ENCODE results near the gene CPEB3. TPM values are rescaled to one million over a fixed set of nuclear protein-coding genes. Genes with fewer than 3 reads are reported as not detected.

CPEB3 gene
- total RNA-seq, 4 donors from 2014 or later, result 12.3 to 18.4 (median 12.7) TPM

DNA sequence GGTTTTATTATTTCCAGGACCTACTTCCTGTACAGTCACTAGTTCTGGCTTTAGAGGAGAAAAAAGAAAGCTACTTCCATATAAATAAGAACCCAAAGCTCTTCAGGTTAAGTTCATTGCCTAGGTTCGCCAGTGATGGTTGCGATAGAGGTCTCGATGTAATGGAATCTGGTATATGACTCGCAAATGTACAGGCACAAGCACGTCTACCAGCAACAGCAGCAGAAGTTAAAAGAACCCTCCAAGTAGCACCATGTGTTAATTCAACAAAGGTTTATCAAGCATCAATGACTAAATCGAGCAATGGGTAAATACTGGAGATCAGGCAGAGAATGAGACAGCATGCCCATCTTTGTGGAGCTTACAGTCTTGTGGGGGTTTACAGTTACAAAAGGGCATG, 211.9 kb downstream of the CPEB3 start:
- Histone ChIP-seq H3K27ac (no peak overlapping the region), H3K9me3 (no peaks in the 10 kb centered on the region), H3K27me3 (no peaks in the 10 kb centered on the region), H3K4me1 (peaks cover 9 to 11% of the 10 kb centered on the region in 2 donors), H3K4me3 (replicated peaks in 1 of 3) (no peak overlapping the region), H3K36me3 (peaks cover 5 to 13% of the 10 kb centered on the region in 2 donors)
- TF ChIP-seq, protein P1, sequence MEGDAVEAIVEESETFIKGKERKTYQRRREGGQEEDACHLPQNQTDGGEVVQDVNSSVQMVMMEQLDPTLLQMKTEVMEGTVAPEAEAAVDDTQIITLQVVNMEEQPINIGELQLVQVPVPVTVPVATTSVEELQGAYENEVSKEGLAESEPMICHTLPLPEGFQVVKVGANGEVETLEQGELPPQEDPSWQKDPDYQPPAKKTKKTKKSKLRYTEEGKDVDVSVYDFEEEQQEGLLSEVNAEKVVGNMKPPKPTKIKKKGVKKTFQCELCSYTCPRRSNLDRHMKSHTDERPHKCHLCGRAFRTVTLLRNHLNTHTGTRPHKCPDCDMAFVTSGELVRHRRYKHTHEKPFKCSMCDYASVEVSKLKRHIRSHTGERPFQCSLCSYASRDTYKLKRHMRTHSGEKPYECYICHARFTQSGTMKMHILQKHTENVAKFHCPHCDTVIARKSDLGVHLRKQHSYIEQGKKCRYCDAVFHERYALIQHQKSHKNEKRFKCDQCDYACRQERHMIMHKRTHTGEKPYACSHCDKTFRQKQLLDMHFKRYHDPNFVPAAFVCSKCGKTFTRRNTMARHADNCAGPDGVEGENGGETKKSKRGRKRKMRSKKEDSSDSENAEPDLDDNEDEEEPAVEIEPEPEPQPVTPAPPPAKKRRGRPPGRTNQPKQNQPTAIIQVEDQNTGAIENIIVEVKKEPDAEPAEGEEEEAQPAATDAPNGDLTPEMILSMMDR (IDR thresholded peaks at IDR 0.05), result no peak
- TF ChIP-seq POLR2A (IDR thresholded peaks at IDR 0.05), result no peak
- DNase-seq, result no peak
- WGBS, 2 donors, result 97 to 98% methylated on average over 6 of the region's 6 CpGs
- intact Hi-C loops (cut with DNase I), result no loop called here

- TF ChIP-seq POLR2A (IDR thresholded peaks at IDR 0.05), result no peak
- TF ChIP-seq, protein P1 (IDR thresholded peaks at IDR 0.05), result no peak
- DNase-seq, result no peak
- intact Hi-C loops (cut with DNase I), result no loop called here
- Histone ChIP-seq H3K36me3 (peaks cover 5 to 13% of the 10 kb centered on the region in 2 donors), H3K27ac (no peak overlapping the region), H3K4me3 (replicated peaks in 1 of 3) (no peak overlapping the region), H3K9me3 (no peaks in the 10 kb centered on the region), H3K27me3 (no peaks in the 10 kb centered on the region), H3K4me1 (no peaks in the 10 kb centered on the region)
These were observed 214.2 kb downstream of the CPEB3 start for GRCh38 chr10:92076722-92077121.

- peaks cover 3 to 8% of the 10 kb centered on the region in 2 donors for H3K36me3 ChIP-seq
- no peak for DNase-seq
These were observed 215.0 kb downstream of the CPEB3 start for GRCh38 chr10:92075829-92076228.

GRCh38 chr10:92074126-92074887, 216.6 kb downstream of the CPEB3 start:
- no peak for DNase-seq
- no peaks in the 10 kb centered on the region for H3K36me3 ChIP-seq
- no peaks in the 10 kb centered on the region for H3K9me3 ChIP-seq
- no peak overlapping the region for H3K27ac ChIP-seq
- no peak overlapping the region for H3K4me3 ChIP-seq (replicated peaks in 1 of 3)
- no peaks in the 10 kb centered on the region for H3K4me1 ChIP-seq
- WGBS, 2 donors, result 89 to 91% methylated on average over 6 of the region's 6 CpGs
- no peaks in the 10 kb centered on the region for H3K27me3 ChIP-seq
- TF ChIP-seq, protein P1 (IDR thresholded peaks at IDR 0.05), result peak in 2 of 6 experiments; percentile 16 to 20
- no peak for TF ChIP-seq POLR2A (IDR thresholded peaks at IDR 0.05)
- intact Hi-C loops (cut with DNase I), result no loop called here

More at GRCh38 chr10:92075829-92076228, 215.0 kb downstream of the CPEB3 start:
- Histone ChIP-seq H3K27ac (no peak overlapping the region), H3K4me3 (replicated peaks in 1 of 3) (no peak overlapping the region), H3K9me3 (no peaks in the 10 kb centered on the region), H3K27me3 (no peaks in the 10 kb centered on the region), H3K4me1 (no peaks in the 10 kb centered on the region)
- intact Hi-C loops (cut with DNase I), result no loop called here
- no peak for TF ChIP-seq POLR2A (IDR thresholded peaks at IDR 0.05)
- TF ChIP-seq, protein P1 (IDR thresholded peaks at IDR 0.05), result no peak

DNA sequence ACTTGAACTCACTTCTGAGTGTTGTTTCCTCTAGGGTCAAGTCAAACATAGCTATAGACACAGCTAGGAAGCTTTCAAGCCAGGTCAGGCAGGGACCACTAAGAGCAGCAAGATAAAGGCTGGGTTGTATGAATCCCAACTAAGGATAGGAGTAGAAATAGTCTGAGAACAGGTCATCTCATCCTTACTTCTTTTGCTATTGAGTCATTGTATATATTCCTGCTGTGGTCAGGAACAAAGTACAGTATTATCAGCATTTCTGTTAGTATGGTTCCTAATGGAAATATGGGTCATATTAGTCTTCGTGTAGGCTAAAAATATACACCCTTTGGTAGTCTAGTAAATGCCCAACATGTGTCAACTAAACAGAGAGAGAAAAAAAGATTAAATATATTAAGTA, 222.0 kb downstream of the CPEB3 start:
- DNase-seq, result no peak

More for the DNA sequence above, 222.0 kb downstream of the CPEB3 start:
- H3K36me3 ChIP-seq, result no peaks in the 10 kb centered on the region
- intact Hi-C loops (cut with DNase I), result no loop called here
- no peak overlapping the region for H3K4me3 ChIP-seq (replicated peaks in 1 of 3)
- H3K27ac ChIP-seq, result no peak overlapping the region
- WGBS, 2 donors, result 89% methylated on average over 1 of the region's 1 CpG
- no peaks in the 10 kb centered on the region for H3K27me3 ChIP-seq
- TF ChIP-seq, protein P1 (IDR thresholded peaks at IDR 0.05), result no peak
- TF ChIP-seq POLR2A (IDR thresholded peaks at IDR 0.05), result no peak
- H3K9me3 ChIP-seq, result no peaks in the 10 kb centered on the region
- H3K4me1 ChIP-seq, result no peaks in the 10 kb centered on the region

All from thyroid gland (tissue), 4 donors.